PC-3 (cell line): Measurements from ENCODE around the gene VWA3B. TPM values are rescaled to one million over a fixed set of nuclear protein-coding genes. Genes with fewer than 3 reads are reported as not detected.

Experiments used
- ATAC-seq: fragments of 200-7000 bp; cut with Tn5 transposase; 2 replicates; pipeline ENCODE4 v1.9.1; 2020; ENCODE audit warnings: mild to moderate bottlenecking, moderate library complexity
- BruUV-seq: library from RNA; stranded (reverse); fragments of 400-500 nt; replicated peaks from 2 replicates; lab custom pipeline; 2021; lab: Mats Ljungman, UMichigan
- CTCF ChIA-PET: fragments of 300-600 bp; sonication (Branson Sonifier 250); formaldehyde crosslinking; loops from one replicate; lab custom pipeline; 2022; ENCODE audit warnings: antibody characterized with exemption; lab: Charles Lee
- POLR2A ChIA-PET: fragments of 300-600 bp; sonication (Branson Sonifier 250); formaldehyde crosslinking; loops from one replicate; lab custom pipeline; 2022; ENCODE audit warnings: antibody characterized with exemption; ENCODE audit not compliant: unreplicated experiment; lab: Charles Lee
- DNase-seq: peaks from one replicate; pipeline ENCODE4 v3.0.0-alpha.2; 2015
- H2AFZ ChIP-seq: fragments of 300-600 bp; sonication (generic); 2 replicates; pipeline ENCODE4 v1.6.0; 2016; ENCODE audit warnings: antibody characterized with exemption, low read length
- H3F3A ChIP-seq: fragments of 300-600 bp; sonication (generic); one replicate; pipeline ENCODE4 v1.6.0; 2017; ENCODE audit warnings: antibody characterized with exemption, low read length, control low read depth, mild to moderate bottlenecking; ENCODE audit not compliant: unreplicated experiment
- H3K27ac ChIP-seq: fragments of 300-600 bp; sonication (generic); 2 replicates; pipeline ENCODE4 v1.5.1; 2016; ENCODE audit warnings: mild to moderate bottlenecking, low read length
- H3K27me3 ChIP-seq: fragments of 300-600 bp; sonication (generic); 2 replicates; pipeline ENCODE4 v1.6.1; 2016; ENCODE audit warnings: low read length, mixed read lengths
- H3K36me3 ChIP-seq: fragments of 300-600 bp; sonication (generic); 2 replicates; pipeline ENCODE4 v1.6.1; 2016; ENCODE audit warnings: low read depth, mixed run types, low read length, mixed read lengths
- H3K4me1 ChIP-seq: fragments of 300-600 bp; sonication (generic); 2 replicates; pipeline ENCODE4 v1.5.1; 2016; ENCODE audit warnings: low read length; ENCODE audit not compliant: insufficient read depth
- H3K4me2 ChIP-seq: fragments of 300-600 bp; sonication (generic); 2 replicates; pipeline ENCODE4 v1.6.0; 2016; ENCODE audit warnings: low read length
- H3K4me3 ChIP-seq: fragments of 300-600 bp; sonication (generic); 2 replicates; pipeline ENCODE4 v1.5.1; 2016; ENCODE audit warnings: mild to moderate bottlenecking, low read length, mixed read lengths
- H3K79me2 ChIP-seq: fragments of 300-600 bp; sonication (generic); 2 replicates; pipeline ENCODE4 v1.6.1; 2017; ENCODE audit warnings: low read length, mixed read lengths
- H3K9ac ChIP-seq: fragments of 300-600 bp; sonication (generic); 2 replicates; pipeline ENCODE4 v1.6.0; 2016; ENCODE audit warnings: mild to moderate bottlenecking, low read length
- H3K9me2 ChIP-seq: fragments of 300-600 bp; sonication (generic); replicated peaks from 2 replicates; pipeline ENCODE4 v1.6.1; 2016; ENCODE audit warnings: mixed run types, low read length, mixed read lengths
- H3K9me3 ChIP-seq: fragments of 300-600 bp; sonication (generic); 2 replicates; pipeline ENCODE4 v1.6.1; 2016; ENCODE audit warnings: low read length, mixed read lengths
- H4K20me1 ChIP-seq: fragments of 300-600 bp; sonication (generic); 2 replicates; pipeline ENCODE4 v1.6.1; 2016; ENCODE audit warnings: low read length, mixed read lengths
- EZH2 ChIP-seq: fragments of 300-600 bp; sonication (generic); IDR thresholded peaks from one replicate; pipeline ENCODE4 v1.6.1; 2017; ENCODE audit warnings: antibody characterized with exemption, mild to moderate bottlenecking, low read length; ENCODE audit not compliant: unreplicated experiment
- EZH2phosphoT487 ChIP-seq: fragments of 300-600 bp; sonication (generic); IDR thresholded peaks from 2 replicates; pipeline ENCODE4 v1.6.1; 2018; ENCODE audit warnings: mild to moderate bottlenecking, antibody characterized with exemption, low read length, borderline replicate concordance
- intact Hi-C: fragments of 100-400 bp; cut with micrococcal nuclease; formaldehyde crosslinking; loops from 2 replicates; pipeline ENCODE4 v1.9.0; 2023
- total RNA-seq: library from RNA; depleted of rRNA; stranded (reverse); fragments of >200 nt; gene quantifications from 2 replicates; pipeline ENCODE4 v1.2.3, GENCODE V29; 2014
- TF ChIP-seq, protein P1 (sequence below): fragments of 300-600 bp; sonication (generic); conservative IDR thresholded peaks from 2 replicates; pipeline ENCODE4 v1.5.1; 2017; ENCODE audit warnings: antibody characterized with exemption, low read depth, mild to moderate bottlenecking, low read length

VWA3B gene
- total RNA-seq, 1 experiment from 2014 or later: not detected

DNA sequence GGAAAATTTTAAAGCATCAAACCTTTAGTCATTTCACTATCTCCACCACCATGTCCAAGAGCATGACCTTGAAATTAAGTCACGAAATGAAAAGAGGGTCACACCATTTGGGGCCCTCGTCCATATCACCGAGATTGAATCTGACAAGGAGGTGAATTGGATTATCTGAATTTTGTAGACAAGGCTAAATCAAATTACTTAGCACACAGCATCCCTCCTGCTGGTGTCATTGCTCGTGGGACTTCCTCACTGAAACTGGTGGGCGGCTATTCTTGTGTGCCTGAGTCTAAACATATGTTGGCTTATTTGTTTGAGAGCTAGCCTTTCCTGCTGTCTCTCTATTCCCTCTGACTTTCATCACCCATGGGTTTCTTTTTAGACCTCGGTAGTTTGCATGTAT, 194.6 kb downstream of the VWA3B start:
- Histone ChIP-seq H3K4me2 (no peak overlapping the region), H3K79me2 (no peaks in the 10 kb centered on the region), H3K9ac (no peak overlapping the region), H3F3A (no peaks in the 10 kb centered on the region), H3K9me2 (no peaks in the 10 kb centered on the region), H2AFZ (no peak overlapping the region), H3K9me3 (no peaks in the 10 kb centered on the region), H3K27ac (no peak overlapping the region), H3K4me3 (no peak overlapping the region), H3K27me3 (no peaks in the 10 kb centered on the region), H3K4me1 (no peaks in the 10 kb centered on the region; the same call in 1 of the 2 replicates), H3K36me3 (no peaks in the 10 kb centered on the region), H4K20me1 (no peaks in the 10 kb centered on the region)
- ChIA-PET CTCF (no interaction called here), POLR2A (no interaction called here)
- DNase-seq (no peak), ATAC-seq (no peak)
- no TSS peak for BruUV-seq
- TF ChIP-seq EZH2 (no peak), EZH2phosphoT487 (no peak)
- TF ChIP-seq, protein P1, sequence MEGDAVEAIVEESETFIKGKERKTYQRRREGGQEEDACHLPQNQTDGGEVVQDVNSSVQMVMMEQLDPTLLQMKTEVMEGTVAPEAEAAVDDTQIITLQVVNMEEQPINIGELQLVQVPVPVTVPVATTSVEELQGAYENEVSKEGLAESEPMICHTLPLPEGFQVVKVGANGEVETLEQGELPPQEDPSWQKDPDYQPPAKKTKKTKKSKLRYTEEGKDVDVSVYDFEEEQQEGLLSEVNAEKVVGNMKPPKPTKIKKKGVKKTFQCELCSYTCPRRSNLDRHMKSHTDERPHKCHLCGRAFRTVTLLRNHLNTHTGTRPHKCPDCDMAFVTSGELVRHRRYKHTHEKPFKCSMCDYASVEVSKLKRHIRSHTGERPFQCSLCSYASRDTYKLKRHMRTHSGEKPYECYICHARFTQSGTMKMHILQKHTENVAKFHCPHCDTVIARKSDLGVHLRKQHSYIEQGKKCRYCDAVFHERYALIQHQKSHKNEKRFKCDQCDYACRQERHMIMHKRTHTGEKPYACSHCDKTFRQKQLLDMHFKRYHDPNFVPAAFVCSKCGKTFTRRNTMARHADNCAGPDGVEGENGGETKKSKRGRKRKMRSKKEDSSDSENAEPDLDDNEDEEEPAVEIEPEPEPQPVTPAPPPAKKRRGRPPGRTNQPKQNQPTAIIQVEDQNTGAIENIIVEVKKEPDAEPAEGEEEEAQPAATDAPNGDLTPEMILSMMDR: no peak
- intact Hi-C loops: no loop called here

- no peak overlapping the region for H2AFZ ChIP-seq
- H3K9me2 ChIP-seq: no peaks in the 10 kb centered on the region
- no TSS peak for BruUV-seq
- ATAC-seq (0 out of 2 replicates have a peak, but pooled peaks have one; percentile 35), DNase-seq (peak; percentile 52)
- no peaks in the 10 kb centered on the region for H3K79me2 ChIP-seq
- H3K9me3 ChIP-seq: no peaks in the 10 kb centered on the region
- no peak overlapping the region for H3K4me3 ChIP-seq
- no peak overlapping the region for H3K27ac ChIP-seq
- ChIA-PET CTCF (no interaction called here), POLR2A (no interaction called here)
- TF ChIP-seq, protein P1: no peak
- no peak for TF ChIP-seq EZH2phosphoT487
- TF ChIP-seq EZH2: no peak
- no peaks in the 10 kb centered on the region for H3K27me3 ChIP-seq
- intact Hi-C loops: no loop called here
- H3K4me2 ChIP-seq: no peak overlapping the region
- no peaks in the 10 kb centered on the region for H3K36me3 ChIP-seq
- H4K20me1 ChIP-seq: no peaks in the 10 kb centered on the region
- H3K4me1 ChIP-seq: no peaks in the 10 kb centered on the region; the same call in 1 of the 2 replicates
- no peak overlapping the region for H3K9ac ChIP-seq
- H3F3A ChIP-seq: no peaks in the 10 kb centered on the region
These were observed 195.1 kb downstream of the VWA3B start for GRCh38 chr2:98282109-98282508.

DNA sequence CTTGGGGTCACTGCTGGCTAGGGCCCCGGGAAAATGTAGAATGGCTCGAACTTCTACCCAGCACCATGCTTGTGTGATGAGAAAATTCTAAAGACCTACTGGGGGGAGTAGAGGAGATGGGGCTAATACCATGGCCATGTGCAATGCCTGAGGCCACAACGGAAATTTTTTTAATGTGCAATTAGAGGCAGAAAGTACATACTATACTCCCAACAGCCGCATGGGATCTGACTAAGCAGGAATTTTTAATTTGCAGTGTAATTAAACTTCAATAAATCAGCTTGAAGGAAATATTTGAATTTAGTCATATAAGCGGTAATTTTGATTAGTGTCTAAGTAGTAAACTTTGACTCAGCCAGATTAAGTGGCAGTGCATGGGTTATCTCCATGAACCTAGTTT, 206.1 kb downstream of the VWA3B start:
- no peak overlapping the region for H2AFZ ChIP-seq
- no peak for DNase-seq
- H3K4me1 ChIP-seq: peaks cover 21% of the 10 kb centered on the region
- no peak overlapping the region for H3K9ac ChIP-seq
- ChIA-PET POLR2A (no interaction called here), CTCF (no interaction called here)
- TF ChIP-seq, protein P1: no peak
- no peak for TF ChIP-seq EZH2
- TF ChIP-seq EZH2phosphoT487: no peak
- H3K9me3 ChIP-seq: no peaks in the 10 kb centered on the region
- no peaks in the 10 kb centered on the region for H3K79me2 ChIP-seq
- intact Hi-C loops: loop anchor here (10.0 kb wide), 1 partner anchor 62 kb away; no protein-coding TSS in a partner anchor
- H3K27ac ChIP-seq: no peak overlapping the region
- no peaks in the 10 kb centered on the region for H3K36me3 ChIP-seq
- ATAC-seq: no peak; the same call in 1 of the 2 replicates
- H3K4me3 ChIP-seq: no peak overlapping the region
- H3K4me2 ChIP-seq: no peak overlapping the region
- H3K9me2 ChIP-seq: no peaks in the 10 kb centered on the region
- no peaks in the 10 kb centered on the region for H3F3A ChIP-seq
- no peaks in the 10 kb centered on the region for H4K20me1 ChIP-seq
- H3K27me3 ChIP-seq: 0 out of 2 replicates have a peak, but pooled peaks cover 3% of the 10 kb centered on the region
- no TSS peak for BruUV-seq
